Measurements from ENCODE around the gene CDCA8.

CDCA8 gene

DNA sequence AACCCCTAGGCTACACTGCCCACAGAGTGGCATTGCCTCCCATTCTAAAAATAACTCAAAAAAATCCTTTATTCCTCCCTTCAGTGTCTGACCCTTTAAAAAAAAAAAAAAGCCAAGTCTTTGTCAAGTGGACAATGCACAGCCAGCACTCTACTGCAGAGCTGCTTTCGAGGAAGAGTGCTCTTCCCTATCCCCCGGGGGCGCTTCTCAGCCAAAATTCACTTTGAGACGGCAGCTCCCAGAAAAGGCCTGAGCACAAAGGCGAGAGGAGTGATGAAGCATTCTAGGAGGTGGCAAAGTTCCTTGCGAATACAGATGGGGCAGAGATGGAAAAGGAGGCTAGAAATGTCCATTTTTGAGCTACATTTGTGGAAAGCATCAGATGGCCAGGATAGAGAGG, 49.3 kb downstream of the CDCA8 start:
- TF ChIP-seq, protein P1, sequence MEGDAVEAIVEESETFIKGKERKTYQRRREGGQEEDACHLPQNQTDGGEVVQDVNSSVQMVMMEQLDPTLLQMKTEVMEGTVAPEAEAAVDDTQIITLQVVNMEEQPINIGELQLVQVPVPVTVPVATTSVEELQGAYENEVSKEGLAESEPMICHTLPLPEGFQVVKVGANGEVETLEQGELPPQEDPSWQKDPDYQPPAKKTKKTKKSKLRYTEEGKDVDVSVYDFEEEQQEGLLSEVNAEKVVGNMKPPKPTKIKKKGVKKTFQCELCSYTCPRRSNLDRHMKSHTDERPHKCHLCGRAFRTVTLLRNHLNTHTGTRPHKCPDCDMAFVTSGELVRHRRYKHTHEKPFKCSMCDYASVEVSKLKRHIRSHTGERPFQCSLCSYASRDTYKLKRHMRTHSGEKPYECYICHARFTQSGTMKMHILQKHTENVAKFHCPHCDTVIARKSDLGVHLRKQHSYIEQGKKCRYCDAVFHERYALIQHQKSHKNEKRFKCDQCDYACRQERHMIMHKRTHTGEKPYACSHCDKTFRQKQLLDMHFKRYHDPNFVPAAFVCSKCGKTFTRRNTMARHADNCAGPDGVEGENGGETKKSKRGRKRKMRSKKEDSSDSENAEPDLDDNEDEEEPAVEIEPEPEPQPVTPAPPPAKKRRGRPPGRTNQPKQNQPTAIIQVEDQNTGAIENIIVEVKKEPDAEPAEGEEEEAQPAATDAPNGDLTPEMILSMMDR (IDR thresholded peaks at IDR 0.05; ENCODE audit: low read depth, low read length) = no peak
- TF ChIP-seq, protein P2, sequence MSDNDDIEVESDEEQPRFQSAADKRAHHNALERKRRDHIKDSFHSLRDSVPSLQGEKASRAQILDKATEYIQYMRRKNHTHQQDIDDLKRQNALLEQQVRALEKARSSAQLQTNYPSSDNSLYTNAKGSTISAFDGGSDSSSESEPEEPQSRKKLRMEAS (IDR thresholded peaks at IDR 0.05; ENCODE audit: low read depth, low read length) = no peak
- no peak for TF ChIP-seq MYC (IDR thresholded peaks at IDR 0.05; ENCODE audit: low read depth, low read length)
- no peak for TF ChIP-seq POLR2A (IDR thresholded peaks at IDR 0.05; ENCODE audit: extremely low read depth, insufficient read length)
- no peak for DNase-seq (ENCODE audit: low read depth)

DNA sequence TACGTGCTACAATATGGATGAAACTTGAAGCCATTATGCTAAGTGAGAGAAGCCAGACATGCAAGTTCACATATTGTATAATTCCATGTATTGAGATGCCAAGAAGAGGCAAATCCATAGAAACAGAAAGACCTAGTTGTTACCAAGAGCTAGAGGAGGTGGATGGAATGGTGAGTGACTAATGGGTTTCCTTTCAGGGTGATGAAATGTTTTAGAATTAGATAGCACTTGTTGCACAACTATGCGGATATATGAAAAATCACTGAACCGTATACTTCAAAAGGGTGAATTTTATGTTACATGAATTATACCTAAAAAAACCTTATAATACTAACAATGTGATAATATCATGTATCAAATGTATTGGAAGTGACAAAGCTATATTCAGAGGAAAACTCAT, 54.5 kb downstream of the CDCA8 start:
- TF ChIP-seq, protein P1 (IDR thresholded peaks at IDR 0.05; ENCODE audit: low read depth, low read length) = no peak
- TF ChIP-seq, protein P2 (IDR thresholded peaks at IDR 0.05; ENCODE audit: low read depth, low read length) = no peak
- TF ChIP-seq POLR2A (IDR thresholded peaks at IDR 0.05; ENCODE audit: extremely low read depth, insufficient read length) (no peak), MYC (IDR thresholded peaks at IDR 0.05; ENCODE audit: low read depth, low read length) (no peak)

More for the DNA sequence above, 49.3 kb downstream of the CDCA8 start:
- H3K4me3 ChIP-seq (ENCODE audit: low read depth, low read length) = no peak overlapping the region

DNA sequence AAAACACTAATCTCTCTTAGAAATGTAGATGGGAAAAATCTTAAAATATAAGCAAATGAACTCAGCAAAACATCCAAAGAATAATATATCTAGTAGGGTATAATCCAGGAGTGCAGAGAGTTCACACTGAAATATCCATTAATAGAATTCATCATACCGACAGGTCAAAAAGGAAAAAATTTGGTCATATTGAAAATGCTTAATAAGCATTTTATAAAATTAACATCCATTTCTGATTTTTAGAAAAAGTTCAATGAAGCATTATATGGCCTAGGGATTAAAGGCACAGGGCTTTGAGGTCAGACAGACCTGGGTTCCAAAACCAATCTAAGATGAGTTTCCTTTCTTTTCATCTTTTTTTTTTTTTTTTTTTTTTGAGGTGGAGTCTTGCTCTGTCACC, 56.2 kb downstream of the CDCA8 start:
- TF ChIP-seq, protein P1 (IDR thresholded peaks at IDR 0.05; ENCODE audit: low read depth, low read length) = no peak
- TF ChIP-seq POLR2A (IDR thresholded peaks at IDR 0.05; ENCODE audit: extremely low read depth, insufficient read length) (no peak), MYC (IDR thresholded peaks at IDR 0.05; ENCODE audit: low read depth, low read length) (no peak)
- TF ChIP-seq, protein P2 (IDR thresholded peaks at IDR 0.05; ENCODE audit: low read depth, low read length) = no peak
- no peak for DNase-seq (ENCODE audit: low read depth)

More for the DNA sequence above, 54.5 kb downstream of the CDCA8 start:
- DNase-seq (ENCODE audit: low read depth) = no peak
- H3K4me3 ChIP-seq (ENCODE audit: low read depth, low read length) = no peak overlapping the region

DNA sequence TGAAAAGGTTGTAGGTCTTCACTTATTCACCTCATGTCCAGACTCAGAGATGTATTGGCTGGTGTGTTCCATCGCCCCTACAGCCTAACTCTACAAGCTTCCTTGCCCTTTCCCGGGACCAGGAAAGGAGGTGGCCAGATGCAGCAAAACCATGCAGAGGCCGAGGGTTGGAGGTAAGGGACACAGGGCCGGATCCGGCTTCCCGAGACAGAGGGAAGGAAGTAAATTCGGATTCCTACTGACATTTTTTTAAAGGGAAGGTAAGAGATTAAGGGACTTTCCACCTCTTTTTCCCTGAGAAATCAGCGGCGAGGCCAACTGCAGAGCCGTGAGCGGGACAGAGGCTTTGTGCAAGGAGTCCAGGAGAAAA, 59.9 kb downstream of the CDCA8 start:
- no peak overlapping the region for H3K4me3 ChIP-seq (ENCODE audit: low read depth, low read length)
- DNase-seq (ENCODE audit: low read depth) = no peak
- TF ChIP-seq MYC (IDR thresholded peaks at IDR 0.05; ENCODE audit: low read depth, low read length) = no peak
- TF ChIP-seq, protein P2 (IDR thresholded peaks at IDR 0.05; ENCODE audit: low read depth, low read length) = no peak
- TF ChIP-seq POLR2A (IDR thresholded peaks at IDR 0.05; ENCODE audit: extremely low read depth, insufficient read length) = no peak
- TF ChIP-seq, protein P1 (IDR thresholded peaks at IDR 0.05; ENCODE audit: low read depth, low read length) = no peak

More for the DNA sequence above, 56.2 kb downstream of the CDCA8 start:
- no peak overlapping the region for H3K4me3 ChIP-seq (ENCODE audit: low read depth, low read length)

DNA sequence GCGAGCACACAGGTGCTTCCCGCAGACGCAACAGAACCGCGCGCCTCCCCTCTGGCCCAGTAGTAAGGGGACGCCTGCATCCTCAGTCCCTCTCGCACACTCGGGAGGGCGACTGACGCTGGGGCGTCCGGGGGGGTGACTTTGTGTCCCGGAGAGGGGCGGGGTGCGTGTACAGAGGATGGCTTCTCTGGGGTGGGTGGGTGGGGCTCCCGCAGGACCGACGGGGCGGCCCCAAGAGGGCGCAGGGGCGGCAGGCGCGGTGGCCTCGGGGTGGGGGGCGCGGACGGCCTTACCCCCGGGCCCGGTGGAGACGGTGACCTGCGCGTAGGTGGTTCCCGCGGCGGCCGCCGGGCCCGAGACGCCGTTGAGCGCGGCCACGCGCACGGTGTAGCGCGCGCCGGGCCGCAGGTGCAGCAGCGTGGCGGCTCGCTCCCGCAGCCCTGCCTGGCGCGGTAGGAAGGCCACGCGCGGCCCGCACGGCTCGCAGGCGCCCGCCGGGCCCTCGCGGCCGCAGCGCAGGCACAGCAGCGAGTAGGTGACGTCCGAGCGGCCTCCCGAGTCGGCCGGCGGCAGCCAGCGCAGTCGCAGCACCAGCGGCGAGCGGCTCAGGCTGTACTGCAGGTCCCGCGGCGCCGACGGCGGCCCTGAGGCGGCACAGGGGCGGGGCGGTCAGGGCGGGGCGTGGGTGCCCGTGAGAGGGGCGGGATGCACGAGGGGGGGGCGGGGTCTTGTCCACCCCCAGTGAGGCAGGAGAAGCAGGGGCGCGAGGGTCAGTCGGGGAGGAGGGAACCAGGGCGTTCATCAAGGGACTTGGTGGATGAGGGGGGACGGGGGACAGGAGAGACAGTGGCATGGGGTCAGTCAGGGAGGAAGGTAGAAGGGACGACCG, 60.5 kb downstream of the CDCA8 start:
- TF ChIP-seq, protein P1 (IDR thresholded peaks at IDR 0.05; ENCODE audit: low read depth, low read length) = no peak
- TF ChIP-seq POLR2A (IDR thresholded peaks at IDR 0.05; ENCODE audit: extremely low read depth, insufficient read length) (no peak), MYC (IDR thresholded peaks at IDR 0.05; ENCODE audit: low read depth, low read length) (no peak)
- TF ChIP-seq, protein P2 (IDR thresholded peaks at IDR 0.05; ENCODE audit: low read depth, low read length) = no peak
- no peak for DNase-seq (ENCODE audit: low read depth)
- H3K4me3 ChIP-seq (ENCODE audit: low read depth, low read length) = no peak overlapping the region

Data from NB4 (cell line).